Measurements from ENCODE around the gene CHRM2.
"Not testable (repeated sequence)": the region's sequence is repeated elsewhere in the genome, so short reads cannot be mapped to it uniquely, and the experiment has no call there.

Gene CHRM2

DNA sequence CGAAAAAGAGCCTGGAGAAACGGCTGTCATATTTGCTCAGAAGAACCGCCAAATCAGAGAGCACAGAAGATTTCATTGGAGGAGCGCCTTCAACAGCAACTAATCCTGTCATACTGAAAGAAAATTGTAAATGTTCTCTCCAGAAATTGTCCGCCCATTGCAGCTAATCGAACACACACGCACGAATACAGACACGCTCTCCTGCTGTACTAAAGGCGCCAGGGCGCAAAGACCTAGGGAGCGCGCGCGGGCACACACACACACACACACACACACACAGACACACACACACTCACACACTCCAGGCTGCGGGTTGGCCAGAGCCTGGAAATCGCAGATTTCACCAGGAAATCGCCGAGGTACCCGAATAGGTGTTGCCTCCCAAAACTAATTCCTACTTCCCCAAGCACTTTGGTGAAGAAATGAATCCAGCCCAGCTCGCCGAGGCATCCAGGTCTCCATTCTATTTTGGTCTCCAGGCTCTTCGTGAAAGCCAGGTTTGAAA, at the start of gene CHRM2:
TSS of gene CHRM2 (plus strand) at position 157 of the 505 bp plus-strand sequence. CDS start 146,214 bp downstream, outside the sequence.
- peak; percentile 63 for DNase-seq

DNA sequence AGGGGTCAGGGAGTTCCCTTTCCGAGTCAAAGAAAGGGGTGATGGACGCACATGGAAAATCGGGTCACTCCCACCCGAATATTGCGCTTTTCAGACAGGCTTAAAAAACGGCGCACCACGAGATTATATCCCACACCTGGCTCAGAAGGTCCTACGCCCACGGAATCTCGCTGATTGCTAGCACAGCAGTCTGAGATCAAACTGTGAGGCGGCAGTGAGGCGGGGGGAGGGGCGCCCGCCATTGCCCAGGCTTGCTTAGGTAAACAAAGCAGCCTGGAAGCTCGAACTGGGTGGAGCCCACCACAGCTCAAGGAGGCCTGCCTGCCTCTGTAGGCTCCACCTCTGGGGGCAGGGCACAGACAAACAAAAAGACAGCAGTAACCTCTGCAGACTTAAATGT, 37.1 kb upstream of the CHRM2 start:
- not testable (repeated sequence) for DNase-seq

DNA sequence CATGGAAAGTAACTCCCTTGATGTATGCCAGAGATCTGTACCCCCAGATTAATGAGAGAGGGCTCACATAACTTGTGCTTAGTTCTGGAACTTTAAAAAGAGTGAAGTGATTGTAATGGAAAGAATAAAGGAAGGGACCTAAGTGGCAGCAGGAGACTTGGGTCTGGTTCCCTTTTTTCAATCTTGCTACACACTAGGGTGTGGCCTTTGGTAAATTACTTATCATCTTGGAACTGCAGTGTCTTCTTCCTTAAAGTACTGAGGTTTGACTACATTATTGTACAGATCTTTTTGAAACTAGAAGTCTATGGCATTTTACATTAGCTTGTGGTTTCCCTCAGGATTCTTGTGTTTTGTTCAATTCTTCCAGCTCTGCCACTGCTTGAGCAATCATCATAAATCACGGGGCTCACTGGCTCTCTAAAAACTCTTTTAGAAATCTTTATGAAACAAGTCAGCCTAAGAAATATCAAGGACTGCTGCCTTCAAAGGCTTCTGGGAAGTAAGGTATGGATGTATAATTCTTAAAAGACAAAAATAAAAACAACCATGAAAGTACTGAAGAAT, 22.5 kb upstream of the CHRM2 start:
- DNase-seq, result no peak

DNA sequence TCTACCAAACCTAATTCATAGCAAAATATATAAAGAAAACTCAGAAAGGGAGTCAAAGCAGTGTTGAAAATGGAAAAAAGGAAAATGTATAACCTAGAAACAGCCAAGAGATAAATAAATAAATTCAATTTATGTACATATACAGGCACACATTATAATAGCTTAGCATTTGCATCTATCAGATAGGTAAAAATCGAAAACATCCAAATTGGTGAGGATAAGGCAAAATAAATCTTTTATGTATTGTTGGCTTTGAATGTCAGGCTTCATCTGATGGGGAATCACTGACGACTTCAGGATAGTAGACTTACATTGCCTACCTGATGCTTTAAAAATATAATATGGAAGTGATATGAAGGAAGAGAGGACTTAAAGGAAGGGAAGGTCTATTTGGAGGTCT, 20.6 kb upstream of the CHRM2 start:
- no peak for DNase-seq

DNA sequence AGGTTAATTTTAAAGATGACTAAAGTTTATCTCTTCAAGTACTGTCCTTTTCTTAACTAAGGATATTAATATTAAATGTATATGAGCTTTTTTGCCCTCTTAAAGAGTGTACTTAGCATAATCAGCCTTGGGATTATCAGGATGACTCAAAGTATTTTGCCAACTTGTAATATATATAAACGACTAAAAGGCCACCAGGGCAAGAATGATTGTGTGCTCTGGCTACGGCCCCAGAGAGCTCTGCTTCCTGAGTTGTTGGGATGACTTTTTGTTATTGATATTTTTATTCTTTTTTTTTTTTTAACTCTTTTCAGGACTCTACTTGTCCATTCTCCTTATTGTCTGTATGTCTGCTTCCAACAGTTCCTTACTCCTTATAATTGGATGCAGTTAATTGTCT, 14.8 kb upstream of the CHRM2 start:
- DNase-seq, result no peak

DNA sequence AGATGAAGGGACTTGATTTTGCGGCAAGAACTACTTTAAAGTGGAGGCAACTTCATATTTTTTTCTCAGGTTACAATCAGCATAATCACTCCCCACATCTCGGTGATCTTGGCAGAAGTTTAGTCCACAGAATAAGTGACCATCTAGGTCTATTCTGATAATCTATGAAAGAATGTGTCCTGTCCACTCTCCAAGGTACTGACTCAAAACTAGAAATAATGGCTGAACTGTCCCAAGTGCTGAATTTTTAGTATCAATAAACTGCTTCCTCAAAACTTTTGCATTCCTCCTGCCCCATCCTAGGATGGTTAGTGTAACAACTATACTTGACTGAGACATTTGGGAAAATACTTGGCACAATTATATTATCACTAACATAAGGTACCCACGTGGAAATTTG, 10.9 kb upstream of the CHRM2 start:
- DNase-seq, result peak; percentile 74

DNA sequence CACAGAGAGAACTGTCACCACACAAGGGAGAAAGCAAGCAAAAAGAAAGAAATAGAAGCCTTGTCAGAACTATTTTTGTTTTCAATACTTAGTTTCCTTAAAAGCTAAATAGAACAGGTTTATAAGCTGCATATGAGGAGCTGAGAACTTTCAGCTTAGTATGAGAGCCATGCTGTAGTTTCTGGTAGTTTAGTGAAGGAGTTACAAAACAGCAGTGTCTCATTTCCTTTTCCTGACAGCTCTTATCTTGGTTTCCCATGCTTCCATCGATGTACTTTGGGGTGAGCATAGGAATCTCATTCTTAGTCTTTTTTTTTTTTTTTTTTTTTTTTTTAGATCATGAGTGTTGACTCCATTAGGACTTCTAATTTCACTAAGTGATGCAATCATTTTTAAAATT, 8.6 kb upstream of the CHRM2 start:
- DNase-seq, result no peak

DNA sequence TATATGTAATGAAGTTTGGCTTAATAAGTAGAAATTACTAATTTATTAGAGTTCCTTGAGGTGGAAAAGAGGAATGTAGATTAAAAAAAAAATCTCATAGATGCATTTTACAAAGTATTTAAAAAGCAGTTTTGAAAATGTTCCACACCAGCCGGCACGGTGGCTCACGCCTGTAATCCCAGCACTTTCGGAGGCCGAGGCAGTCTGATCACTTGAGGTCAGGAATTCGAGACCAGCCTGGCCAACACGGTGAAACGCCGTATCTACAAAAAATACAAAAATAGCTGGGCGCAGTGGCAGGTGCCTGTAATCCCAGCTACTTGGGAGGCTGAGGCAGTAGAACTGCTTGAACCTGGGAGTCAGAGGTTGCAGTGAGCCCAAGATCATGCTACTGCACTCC, 3.2 kb upstream of the CHRM2 start:
- no peak for DNase-seq

DNA sequence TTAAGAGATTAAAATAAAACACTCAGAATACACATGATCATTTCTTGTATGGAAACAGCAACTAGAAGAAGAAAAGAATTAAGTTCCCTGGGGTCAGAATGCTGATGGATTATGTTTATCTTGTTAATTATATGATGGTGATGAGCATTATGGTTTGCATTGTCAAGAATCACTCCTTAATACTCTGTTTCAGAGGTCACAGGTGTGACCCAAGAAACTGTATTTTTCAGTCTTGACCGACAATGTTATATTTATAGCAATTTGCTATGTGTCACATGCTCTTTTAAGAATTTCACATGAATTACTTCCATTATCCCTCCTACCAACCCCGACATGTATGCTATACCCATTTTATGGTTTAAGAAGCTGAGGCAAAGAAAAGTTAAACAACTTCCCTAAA, 2.7 kb upstream of the CHRM2 start:
- DNase-seq, result no peak

DNA sequence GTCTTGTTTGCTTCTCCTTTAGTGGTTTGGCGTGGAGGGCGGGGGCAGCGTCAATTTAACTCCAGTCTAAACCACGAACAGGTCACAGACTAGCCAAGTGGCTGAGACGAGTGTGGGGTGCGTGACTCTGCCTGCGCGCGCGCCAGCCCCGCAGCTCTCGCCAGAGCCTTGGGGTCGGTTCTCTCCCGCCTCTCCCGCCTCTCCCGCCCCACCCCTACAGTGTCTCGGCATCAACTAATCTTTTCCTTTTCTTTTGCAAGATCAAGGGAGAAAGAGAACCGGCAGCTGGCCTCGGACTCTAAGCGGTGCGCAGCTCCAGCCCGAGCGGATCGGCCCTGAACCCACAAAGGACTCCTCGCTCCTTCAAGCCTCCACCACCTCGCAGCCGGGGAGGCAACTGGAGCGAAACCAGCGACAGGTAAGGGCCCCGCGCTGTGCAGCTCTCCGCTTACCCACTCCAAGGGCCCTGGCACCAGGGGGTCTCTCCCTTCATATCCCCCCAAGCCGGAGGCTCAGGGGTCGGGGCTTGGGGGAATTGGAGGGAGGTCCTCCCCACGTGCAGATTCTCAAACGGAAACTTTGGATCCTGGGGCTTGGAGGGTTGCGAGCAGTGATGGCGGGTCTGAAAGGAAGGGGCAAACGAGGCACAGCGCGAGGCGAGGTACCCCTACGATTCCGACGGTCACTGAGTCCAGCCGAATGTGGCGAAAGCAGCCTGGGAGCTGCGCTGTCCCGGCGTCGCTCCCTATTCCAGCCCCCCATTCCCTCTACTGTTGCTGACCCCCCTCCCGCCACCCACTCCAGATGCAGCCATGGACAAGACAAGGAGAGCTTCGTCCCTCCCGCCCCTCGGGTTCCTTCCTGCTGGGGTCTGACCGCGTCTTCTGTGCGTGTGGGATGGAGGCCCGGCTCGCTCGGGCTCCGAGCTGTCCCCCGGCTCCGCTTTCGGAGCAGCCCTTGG, 829 bp downstream of the CHRM2 start:
- DNase-seq, result peak; percentile 65

DNA sequence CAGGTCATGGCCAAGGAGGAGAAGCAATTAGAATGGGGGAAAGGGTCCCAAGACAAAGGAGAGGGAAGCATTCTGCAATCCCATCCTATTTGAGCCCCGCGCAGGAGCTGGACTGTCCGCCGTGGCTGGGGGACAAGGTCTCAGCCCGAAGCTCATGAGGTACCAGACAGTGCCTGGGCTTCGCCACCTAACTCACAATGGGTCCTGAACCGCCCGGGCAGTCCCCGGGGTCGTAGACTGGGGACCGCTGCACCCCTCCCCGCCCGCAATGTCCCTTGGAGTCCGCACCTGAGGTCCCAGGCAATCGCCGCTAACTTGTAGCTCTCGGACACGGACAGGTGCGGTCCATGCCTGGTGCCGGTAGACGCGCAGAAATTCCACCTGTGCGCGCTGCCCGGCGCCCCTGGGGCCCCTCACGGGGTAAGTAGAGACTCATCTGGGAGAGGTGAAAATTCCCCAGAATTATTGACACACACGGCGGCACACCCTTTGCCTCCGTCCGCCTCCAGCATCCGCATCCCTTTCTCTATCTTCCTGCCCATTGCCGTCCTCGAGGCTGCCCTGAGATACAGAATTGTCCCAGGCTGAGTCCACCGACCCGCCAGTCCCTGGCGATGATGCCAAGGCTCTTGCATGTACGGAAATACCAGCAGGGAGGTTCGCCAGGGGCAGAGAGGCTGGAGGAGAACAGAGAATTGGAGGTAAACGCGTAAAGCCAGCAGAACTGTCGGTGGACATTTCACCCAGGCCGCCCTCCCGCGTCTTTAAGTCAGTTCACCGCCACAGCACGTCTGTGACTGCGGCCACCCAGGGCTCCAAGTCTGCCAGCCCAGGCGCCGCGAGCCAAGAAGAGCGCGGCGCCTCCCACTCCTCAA, 1.8 kb downstream of the CHRM2 start:
- no peak for DNase-seq

DNA sequence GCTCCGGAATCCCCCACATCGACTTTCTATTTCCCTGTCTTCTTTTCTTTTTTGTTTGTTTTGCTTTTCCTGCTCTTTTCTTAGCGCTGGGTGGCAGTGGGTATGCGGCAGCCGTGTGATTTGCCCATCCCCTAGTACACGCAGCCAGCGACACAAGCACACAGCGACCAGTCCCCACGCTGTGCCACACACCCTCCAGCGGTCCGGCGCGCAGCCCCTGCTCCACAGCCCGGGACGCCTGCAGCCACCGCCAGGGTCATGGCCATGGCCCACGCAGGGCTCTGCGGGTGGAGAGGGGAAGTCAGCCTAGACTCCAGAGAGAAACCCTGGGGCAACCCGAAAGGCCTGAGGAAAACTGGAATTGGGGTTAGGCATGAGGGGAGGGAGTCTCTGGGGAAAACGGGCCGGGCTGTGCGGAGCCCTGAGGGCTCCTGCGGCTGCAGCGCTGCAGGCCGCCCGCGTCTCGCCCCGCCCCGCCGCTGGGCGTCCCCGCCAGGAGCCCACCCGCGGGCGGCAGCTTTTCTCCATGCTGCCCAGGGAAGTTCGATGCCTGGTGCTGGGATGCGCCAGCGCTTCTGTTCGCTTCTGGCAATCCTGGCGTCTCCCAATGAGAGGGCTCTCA, 2.5 kb downstream of the CHRM2 start:
- peak; percentile 53 for DNase-seq

DNA sequence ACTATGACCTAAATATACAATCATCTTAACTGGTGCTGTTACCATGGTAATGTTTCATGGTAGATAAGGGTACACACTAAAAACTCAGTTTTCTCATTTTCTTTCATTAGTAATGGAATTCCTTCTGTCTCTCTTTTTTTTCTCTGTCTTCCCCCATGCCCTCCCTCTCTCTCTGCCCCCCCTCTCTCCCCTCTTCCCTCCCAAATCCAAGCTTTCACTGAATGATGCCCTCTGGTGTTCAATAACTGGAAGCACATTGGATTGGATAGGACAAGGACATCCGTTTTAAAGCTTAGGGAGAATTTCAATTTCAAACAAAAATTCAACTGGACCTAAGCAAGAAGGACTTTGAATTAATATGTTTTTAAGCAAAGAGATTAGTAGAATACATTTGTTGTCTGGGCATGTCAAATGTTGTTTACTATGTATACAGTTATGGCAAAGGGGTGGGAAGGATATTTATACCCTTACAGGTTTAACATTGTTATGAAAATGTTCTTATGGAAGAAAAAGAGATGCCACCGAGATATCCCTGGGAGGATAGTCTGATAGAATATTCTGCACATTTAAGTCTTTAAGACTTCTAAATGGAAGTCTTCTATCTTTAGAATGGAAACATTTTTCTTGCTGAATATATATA, 6.1 kb downstream of the CHRM2 start:
- peak; percentile 45 for DNase-seq

DNA sequence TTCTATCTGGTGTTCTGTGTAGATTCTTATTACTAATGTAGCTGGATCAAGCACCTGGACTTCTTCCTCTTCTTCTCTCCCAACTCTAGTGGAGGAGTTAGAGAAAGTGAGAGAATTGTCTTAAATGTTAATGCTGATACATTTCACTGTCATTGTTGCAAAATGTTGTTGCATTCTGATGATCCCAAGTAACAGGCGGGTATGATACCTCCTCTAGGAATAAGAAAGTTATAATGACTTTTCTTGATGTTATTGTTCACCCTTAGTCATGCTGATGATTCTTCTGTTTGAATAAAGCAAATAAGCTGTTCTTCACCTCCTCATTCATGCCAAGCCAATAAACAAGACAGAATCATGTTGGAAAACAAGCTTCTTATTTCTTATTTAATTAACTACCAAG, 9.1 kb downstream of the CHRM2 start:
- DNase-seq, result no peak

DNA sequence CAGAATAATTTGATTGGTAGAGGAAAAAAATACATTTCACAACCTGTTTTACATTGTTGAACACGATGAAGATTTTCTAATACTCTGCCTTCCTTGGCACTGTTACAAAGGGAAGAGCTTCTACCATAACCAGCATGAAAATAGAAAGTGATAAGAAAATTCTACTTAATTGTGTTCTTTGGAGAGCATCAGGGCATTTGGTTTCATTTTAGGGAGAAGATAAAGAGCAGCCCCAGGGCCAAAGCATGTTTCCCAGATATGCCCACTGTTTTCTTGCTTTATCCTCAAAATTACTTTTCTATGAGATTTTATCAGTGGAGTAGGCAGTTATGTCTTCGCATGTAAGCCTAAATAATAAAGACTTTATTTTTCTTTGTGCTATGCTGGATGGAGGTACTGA, 9.5 kb downstream of the CHRM2 start:
- DNase-seq, result no peak

DNA sequence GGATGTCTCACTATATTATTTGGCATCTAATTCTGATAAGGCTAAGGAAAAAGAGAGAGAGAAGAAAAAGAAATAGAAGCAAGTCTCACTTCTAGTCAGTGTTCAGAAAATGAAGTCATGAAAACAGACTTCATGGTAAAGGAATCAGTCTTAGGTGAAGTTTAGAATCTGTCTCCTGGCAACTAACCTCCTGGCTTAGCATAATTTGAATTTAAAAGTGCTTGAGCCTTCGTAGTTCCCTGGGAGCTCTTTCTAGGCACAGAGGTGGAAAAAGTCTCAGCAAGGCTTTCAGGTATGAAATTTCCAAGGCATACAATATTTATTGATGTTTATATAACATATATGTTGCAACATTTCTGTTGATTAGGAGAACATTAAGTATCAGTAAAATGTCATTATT, 10.4 kb downstream of the CHRM2 start:
- DNase-seq, result no peak

DNA sequence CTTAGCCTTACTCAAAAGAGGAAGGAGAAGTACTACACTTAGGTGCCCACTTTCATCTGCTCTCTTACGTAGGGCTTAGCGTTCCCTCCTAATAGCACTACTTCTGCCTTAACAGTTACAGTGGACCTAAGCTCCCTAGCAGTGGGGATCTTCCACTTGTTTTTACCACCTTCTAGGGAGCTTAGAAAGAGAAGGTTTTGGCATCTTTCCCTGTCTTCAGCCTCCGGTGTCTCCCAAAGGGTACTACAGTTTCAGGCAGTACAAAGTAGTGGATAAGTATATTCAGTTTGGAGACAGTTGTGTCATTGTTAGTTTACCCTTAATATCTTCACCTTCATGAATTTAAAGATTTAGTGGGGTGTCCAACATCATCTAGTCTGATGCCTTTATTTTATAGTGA, 14.6 kb downstream of the CHRM2 start:
- DNase-seq, result no peak

DNA sequence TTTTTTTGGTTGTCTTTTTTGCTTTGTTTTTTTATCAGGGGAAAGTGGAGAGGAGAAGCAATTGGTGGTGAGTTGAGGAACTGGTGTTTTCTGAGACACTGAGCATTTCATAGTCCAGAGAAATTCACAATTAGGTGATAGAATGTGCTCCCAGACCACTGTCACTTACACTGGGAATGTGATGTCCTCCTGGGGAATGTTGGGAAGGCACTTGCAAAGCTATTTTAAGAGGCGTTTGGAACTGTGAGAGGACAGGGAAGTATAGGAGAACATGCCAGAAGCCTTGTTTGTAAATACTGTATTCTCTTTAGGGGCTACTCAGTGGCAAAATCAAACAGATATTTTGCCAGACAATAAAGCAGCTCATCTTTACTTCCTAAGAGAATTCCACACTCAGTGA, 16.0 kb downstream of the CHRM2 start:
- no peak for DNase-seq

DNA sequence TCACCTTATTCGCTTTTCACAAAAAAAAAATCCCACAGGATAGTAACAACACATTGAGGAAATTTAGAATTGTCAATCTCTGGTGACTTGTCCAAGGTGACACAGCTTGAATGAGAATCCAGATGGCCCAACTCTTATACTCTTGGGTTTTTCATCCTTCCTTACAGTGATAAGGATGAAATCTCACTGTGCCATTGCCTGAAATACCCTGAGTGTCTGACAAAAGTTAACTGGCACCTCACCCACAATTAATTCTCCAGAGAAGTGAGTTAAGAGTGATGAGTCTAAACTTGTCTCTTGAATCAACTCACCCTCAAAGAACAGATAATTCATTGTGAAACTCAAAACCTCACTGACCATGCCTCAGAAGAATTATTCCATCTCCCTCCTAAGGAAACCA, 18.9 kb downstream of the CHRM2 start:
- no peak for DNase-seq

DNA sequence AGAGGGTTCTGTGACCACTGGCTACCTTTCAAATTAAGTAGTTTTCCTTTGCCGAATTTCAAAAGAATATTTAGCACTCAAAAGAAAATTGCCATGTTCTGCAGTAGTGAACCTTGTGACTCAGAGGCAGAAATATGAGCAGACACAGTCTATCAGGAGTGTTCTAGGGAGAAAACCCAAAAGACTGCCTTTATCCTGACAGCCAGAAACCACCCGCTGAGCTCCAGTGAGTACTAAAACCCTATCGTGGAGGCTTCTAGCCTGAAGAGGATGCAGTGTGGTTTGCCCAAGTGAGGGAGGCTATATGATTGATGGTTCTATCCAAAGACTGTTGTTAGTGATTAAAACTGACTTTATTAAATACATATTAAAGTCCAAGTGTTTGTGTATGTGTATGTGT, 21.9 kb downstream of the CHRM2 start:
- DNase-seq, result no peak

DNA sequence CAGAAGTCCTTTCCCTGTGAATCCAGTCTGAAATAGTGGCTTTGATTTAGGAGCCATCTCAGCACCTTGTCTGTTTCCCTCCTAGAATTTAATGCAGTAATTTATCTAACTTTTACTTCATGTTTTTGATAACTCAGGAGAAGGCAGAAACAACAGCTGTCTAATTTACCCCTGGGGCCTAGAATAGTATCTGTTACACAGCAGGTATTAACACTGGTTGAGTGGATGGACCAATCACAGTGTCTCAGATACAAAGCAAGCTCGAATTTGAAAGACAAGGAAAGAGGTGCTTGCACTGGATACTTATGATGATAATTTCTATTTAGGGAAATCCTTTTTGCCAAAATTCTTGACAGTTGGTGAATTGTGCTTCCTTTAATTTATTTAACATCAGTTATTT, 23.4 kb downstream of the CHRM2 start:
- no peak for DNase-seq

DNA sequence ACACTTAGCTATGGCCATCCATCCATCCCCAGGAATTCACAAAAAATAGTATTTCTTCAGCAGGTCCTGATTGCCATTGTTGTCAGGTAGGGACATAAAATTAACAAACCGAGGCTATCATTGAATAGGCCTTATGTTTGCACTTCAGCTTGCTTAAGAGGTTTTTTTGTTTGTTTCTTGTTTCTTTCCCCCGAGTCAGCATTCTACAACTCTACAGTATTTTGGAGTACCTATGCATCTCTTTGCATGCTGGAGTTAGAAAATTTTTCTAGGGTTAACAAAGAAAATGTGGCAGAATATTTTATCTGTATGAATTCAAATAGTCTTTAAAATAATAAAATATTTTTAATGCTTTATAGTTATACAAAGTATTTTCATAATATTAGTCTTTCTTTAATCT, 26.3 kb downstream of the CHRM2 start:
- no peak for DNase-seq

All from eye (tissue), 1 donor.